Activated naive CD4-positive, alpha-beta T cell treated with Interleukin-2 at 50 U/mL for 16 hours (primary cell): ENCODE data around the gene ADIPOR2.

Experiments
- DNase-seq: peaks from one replicate; pipeline ENCODE4 v3.0.0-alpha.2; 2020

ADIPOR2 gene

GRCh38 chr12:1832801-1833595, 142.1 kb downstream of the ADIPOR2 start:
- no peak for DNase-seq

GRCh38 chr12:1833596-1834028, 142.7 kb downstream of the ADIPOR2 start:
- DNase-seq = no peak

GRCh38 chr12:1834186-1834925, 143.5 kb downstream of the ADIPOR2 start:
- no peak for DNase-seq

- no peak for DNase-seq
Measured at GRCh38 chr12:1835211-1836131, 144.6 kb downstream of the ADIPOR2 start.

GRCh38 chr12:1836241-1836803, 145.5 kb downstream of the ADIPOR2 start:
- DNase-seq = no peak

- DNase-seq = no peak
Measured at GRCh38 chr12:1836854-1837421, 146.1 kb downstream of the ADIPOR2 start.

GRCh38 chr12:1837541-1838204, 146.8 kb downstream of the ADIPOR2 start:
- no peak for DNase-seq
